HCT116 (cell line): Measurements from ENCODE around the gene IL20RB.

ENCODE experiments used
- POLR2A ChIP-seq: IDR thresholded peaks from 2 replicates; pipeline ENCODE4 v1.7.0; 2011; ENCODE audit warnings: borderline replicate concordance; ENCODE audit not compliant: insufficient read depth, insufficient read length; ENCODE audit errors: extremely low read depth
- TF ChIP-seq, protein P1 (sequence below), 3 experiments: fragments of 200-600 bp in 1 of 3; sonication (generic) in 1 of 3; IDR thresholded peaks in 2 of 3; conservative IDR thresholded peaks in 1 of 3; 2 replicates each; pipeline ENCODE4 v1.5.1; 2012 to 2017; ENCODE audit warnings: low read depth in 2 of 3, low read length in 2 of 3, antibody characterized with exemption in 1 of 3, borderline replicate concordance in 1 of 3, control low read depth in 1 of 3, mild to moderate bottlenecking in 1 of 3, mixed read lengths in 1 of 3, mixed run types in 1 of 3, moderate library complexity in 1 of 3; ENCODE audit not compliant: insufficient read depth in 1 of 3

GRCh38 chr3:136974670-136975069 is 16.9 kb downstream of the IL20RB start:
- TF ChIP-seq, protein P1, sequence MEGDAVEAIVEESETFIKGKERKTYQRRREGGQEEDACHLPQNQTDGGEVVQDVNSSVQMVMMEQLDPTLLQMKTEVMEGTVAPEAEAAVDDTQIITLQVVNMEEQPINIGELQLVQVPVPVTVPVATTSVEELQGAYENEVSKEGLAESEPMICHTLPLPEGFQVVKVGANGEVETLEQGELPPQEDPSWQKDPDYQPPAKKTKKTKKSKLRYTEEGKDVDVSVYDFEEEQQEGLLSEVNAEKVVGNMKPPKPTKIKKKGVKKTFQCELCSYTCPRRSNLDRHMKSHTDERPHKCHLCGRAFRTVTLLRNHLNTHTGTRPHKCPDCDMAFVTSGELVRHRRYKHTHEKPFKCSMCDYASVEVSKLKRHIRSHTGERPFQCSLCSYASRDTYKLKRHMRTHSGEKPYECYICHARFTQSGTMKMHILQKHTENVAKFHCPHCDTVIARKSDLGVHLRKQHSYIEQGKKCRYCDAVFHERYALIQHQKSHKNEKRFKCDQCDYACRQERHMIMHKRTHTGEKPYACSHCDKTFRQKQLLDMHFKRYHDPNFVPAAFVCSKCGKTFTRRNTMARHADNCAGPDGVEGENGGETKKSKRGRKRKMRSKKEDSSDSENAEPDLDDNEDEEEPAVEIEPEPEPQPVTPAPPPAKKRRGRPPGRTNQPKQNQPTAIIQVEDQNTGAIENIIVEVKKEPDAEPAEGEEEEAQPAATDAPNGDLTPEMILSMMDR (IDR thresholded peaks at IDR 0.05 in 2 of 3, conservative IDR thresholded peaks at IDR 0.05 in 1 of 3; ENCODE audit: borderline replicate concordance in 1 of 3, insufficient read depth in 1 of 3, low read depth in 2 of 3, low read length in 2 of 3), result no peak
- TF ChIP-seq POLR2A, result no peak
